HG03521 (cell line): ENCODE measurements around the gene WDR35.
"Not testable (repeated sequence)": the region's sequence is repeated elsewhere in the genome, so short reads cannot be mapped to it uniquely, and the experiment has no call there.

ENCODE experiments used
- ATAC-seq: cut with Tn5 transposase; IDR thresholded peaks from one replicate; pipeline ENCODE4 v1.9.1; 2021; ENCODE audit warnings: mild to moderate bottlenecking, moderate library complexity; ENCODE audit not compliant: unreplicated experiment

The WDR35 gene

DNA sequence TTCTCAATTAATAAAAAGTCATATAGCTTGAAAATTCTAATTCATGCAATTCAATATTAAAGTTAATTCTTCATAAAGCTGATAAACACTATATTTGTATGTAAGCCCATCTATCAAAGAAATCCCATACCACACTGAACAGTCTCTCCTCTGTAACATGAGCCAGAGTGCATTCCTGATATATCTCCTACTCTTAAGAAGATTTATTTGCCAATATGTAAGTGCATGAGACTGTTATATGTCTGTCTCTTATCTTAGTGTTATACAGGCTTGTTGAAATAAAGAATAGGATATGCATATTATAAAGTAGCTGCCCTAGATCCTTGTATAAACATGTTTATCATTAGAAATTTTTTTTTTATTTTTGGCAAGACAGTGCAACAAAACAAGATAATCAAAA, 47.7 kb downstream of the WDR35 start:
- ATAC-seq = no peak

DNA sequence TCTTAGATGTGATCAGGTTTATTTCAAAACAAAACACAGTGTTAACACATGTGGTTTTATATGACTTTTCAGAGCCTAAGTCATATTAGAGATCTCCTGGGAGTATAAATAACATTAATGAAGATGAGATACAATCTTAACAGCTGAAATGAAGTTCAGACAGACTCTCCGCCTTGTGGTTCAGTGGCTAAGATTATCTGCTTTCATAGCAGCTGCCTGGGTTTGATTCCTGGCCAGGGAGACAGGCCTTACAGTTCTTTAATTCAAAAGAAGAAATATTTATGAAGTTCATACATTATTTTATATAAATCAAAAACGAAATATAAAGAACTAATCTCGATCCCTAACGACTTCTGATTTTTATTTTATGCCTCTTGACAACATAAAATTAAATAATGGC, 52.9 kb downstream of the WDR35 start:
- no peak for ATAC-seq

DNA sequence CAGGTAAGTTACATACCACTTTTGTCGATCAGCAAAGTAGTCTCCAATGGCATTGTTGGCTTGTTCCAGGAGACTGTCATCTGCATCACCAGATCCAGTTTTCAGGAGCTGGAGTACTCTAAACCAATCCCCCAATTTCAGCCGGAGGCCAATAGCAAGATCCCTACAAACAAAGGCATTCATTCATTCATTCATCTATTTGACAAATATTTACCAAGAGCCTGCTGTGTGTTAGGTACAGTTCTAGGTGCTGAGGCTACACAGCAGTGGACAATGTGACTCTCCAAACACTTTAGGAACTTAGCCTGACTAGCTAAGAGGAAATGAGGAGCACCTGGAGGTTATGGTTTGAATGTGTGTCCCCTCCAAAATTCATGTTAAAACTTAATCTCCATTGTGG, 53.7 kb downstream of the WDR35 start:
- no peak for ATAC-seq

DNA sequence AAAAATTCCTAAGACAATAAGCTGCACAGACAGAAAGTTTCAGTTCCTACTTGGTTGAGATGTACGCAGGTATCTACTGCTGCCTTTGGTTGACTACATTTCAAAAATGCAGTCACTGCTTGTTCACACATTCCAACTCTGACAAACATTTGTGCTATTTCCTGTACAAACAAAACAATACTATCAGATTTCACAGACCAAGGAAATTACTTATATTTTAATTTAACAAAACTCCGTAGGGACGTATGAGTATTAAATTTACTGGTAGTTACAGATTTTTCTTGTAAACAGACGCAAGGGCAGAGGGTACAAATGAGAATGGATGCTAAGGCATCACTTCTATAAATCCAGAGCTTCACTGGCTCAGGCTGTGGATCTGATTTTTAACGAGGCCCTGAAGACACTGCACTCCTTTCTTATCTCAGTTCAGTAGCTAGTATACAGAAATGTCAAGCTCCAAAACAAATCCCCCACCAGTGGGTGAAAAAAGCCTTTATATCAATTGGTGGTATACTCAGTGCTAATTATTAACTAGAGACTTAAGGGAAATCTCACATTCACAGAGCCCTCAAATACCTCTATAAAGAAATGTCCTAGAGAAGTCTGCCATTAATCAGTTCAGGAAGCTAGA, 56.4 kb downstream of the WDR35 start:
- ATAC-seq = peak; percentile 87

DNA sequence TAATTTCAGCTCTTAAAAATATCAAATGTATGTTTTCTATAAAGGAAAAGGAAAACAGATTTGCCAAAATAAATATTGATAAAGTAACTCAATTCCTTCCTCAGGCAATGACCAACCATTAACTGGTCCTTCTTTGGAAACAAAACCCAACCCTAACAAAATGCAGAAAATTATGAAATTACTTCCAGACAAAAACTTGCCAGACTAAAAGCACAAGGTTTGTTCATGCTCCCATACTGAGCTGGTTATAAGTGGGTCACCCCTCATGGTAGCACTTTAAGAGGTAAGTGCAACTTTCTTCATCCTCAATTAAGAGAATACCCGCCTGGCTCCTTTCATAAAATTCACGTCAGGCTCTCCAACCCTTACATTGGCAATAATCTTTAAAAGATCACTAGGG, 57.0 kb downstream of the WDR35 start:
- ATAC-seq = no peak

DNA sequence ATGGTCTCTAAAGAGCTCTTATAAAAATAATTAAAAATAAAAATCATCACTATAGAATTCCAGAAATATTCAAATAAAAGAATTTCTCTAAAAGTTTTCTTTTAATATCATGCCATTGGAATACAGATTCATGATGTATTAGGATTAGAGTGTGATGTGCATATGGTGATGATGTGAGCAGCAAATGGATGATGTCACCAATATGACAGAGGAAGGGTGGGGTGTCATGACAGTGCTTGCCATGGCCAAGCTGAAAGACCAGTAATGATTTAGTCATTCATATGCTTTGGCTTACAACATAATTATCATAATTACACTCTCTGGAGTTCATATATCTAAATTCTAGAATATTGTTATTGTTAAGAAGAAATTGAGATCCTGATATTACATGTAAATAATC, 60.7 kb downstream of the WDR35 start:
- ATAC-seq = no peak

DNA sequence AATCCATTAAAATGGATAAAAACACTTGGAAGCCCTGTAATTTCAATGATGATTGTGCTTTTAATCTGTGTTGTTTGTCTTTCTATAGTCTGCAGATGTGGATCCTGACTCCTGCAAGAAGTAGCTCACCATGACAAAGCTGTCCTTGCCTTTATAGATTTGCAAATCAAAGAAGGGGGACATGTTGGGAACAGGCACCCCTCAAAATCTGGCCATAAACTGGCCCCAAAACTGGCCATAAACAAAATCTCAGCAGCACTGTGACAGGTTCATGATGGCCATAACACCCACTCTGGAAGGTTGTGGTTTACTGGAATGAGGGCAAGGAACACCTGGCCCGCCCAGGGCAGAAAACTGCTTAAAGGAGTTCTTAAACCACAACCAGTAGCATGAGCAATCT, 62.1 kb downstream of the WDR35 start:
- ATAC-seq = not testable (repeated sequence)

DNA sequence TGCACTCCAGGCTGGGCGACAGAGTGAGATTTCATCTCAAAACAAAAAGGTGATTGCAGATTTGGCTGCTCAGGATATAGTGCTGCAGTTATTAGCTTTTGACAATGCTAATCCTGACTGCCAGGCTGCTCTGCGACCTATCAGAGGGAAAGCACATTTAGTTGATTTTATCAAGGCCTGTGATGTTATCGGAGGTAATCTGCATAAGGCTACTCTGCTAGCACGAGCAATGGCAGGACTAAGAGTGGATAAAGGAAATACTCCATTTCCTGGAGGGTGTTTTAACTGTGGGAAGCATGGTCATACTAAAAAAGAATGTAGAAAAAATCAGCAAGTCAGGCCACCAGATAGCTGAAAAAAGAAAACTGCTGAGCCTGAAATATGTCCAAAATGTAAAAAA, 65.4 kb downstream of the WDR35 start:
- ATAC-seq = not testable (repeated sequence)

DNA sequence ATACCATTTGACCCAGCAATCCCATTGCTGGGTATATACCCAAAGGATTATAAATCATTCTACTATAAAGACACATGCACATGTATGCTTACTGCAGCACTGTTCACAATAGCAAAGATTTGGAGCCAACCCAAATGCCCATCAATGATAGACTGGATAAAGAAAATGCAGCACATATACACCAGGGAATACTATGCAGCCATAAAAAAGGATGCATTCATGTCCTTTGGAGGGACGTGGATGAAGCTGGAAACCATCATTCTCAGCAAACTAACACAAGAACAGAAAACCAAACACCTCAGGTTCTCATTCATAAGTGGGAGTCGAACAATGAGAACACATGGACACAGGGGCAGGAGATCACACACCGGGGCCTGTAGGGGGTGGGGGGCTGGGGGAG, 67.7 kb downstream of the WDR35 start:
- not testable (repeated sequence) for ATAC-seq

DNA sequence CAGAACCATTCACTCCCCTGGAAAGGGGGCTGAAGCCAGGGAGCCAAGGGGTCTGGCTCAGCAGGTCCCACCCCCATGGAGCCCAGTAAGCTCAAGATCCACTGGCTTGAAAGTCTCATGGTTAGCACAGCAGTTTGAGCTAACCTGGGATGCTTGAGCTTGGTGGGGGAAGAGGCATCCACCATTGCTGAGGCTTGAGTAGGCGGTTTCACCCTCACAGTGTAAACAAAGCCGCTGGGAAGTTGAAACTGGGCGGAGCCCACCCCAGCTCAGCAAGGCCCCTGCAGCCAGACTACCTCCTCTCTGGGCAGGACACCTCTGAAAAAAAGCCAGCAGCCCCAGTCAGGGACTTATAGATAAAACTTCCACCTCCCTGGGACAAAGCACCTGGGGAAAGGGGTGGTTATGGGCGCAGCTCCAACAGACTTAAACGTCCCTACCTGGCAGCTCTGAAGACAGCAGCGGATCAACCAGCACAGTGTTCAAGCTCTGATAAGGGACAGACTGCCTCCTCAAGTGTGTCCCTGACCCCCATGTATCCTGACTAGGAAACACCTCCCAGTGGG, 73.4 kb downstream of the WDR35 start:
- ATAC-seq = no peak

DNA sequence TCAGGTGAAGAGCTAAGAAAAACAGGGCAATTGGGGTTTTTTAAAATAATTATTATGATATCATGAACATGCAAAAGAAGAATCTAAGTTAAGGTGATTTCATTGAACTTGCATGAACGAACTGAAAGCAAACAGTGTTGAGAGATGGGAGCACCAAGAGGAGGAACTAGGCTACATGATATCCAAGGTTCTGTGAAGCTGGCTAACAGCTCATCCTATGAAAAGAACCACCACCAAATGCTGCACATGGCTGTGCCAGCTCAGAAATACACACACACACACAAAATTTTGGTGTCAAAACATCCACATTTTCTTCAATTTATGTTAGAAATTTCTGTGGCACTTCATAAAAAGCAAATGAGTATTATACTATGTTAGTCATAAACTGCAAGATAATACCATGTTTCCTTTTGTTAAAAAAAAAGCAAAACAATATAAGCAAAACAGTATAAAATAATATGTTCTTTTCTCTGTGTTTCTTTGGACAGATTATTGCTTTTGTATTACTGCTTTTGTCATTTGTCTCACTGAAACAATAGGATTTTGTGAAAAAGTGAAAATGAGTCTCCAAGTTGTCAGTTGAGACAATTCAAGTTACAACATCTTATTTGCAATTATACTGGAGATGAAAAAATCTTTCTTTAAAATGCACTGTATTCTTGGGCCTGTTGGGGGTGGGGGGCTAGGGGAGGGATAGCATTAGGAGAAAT, 75.5 kb downstream of the WDR35 start:
- ATAC-seq = no peak

DNA sequence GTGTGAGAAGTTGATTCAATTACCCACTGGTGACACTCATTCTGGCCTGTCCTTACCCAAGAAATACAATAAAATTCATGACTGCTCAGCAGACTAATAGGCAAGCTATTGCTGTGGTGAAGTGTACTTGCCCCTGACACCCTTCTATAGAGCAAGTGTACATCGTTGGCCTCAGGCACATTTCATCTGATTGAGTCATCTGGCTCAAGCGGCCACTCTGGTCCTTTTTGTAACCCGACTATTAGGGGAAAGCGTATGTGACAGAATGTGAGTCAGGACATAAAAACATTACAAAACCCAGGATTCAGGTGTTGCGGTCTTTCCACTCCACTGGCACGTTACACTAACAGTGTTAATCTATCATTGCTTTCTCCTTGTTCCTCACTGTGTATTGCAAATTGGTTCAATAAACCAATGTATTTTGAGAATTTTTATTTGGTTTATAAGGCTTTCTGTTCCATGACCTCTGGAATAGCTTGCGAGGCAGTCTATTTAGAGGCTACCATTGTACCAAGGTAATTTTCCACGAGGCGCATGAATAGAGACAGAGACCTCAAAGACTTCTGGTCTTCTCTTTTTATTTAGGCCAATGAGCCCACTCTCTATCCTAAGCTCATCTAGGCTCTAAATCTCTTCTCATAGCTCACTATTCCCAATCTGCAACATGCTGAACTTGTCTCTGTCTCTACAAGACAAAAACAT, 77.9 kb downstream of the WDR35 start:
- ATAC-seq = no peak

DNA sequence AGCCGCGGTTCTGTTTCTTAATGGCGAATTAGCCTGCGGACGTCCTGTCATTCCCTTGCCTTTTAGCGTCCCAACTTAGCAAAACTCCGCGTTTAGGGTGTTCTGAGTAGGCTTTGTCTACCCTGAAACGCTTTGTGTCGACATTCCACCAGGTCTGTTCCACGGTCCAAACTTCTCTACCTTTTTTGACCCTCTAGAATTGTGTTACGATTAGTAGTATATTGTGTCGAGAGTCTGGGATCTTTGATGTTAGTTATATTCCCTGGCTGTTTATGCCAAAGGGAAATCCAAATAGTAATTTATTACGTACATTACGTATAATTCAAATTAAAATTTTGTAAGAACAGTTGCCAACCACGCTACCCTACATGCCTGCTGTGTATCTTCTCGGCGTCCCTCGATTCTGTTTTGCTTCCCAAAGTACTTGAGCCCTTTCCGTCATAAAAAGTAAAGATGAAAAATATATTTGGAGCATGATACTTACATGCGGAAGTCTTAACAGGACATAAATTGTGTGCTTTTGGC, 87.6 kb downstream of the WDR35 start:
- no peak for ATAC-seq

DNA sequence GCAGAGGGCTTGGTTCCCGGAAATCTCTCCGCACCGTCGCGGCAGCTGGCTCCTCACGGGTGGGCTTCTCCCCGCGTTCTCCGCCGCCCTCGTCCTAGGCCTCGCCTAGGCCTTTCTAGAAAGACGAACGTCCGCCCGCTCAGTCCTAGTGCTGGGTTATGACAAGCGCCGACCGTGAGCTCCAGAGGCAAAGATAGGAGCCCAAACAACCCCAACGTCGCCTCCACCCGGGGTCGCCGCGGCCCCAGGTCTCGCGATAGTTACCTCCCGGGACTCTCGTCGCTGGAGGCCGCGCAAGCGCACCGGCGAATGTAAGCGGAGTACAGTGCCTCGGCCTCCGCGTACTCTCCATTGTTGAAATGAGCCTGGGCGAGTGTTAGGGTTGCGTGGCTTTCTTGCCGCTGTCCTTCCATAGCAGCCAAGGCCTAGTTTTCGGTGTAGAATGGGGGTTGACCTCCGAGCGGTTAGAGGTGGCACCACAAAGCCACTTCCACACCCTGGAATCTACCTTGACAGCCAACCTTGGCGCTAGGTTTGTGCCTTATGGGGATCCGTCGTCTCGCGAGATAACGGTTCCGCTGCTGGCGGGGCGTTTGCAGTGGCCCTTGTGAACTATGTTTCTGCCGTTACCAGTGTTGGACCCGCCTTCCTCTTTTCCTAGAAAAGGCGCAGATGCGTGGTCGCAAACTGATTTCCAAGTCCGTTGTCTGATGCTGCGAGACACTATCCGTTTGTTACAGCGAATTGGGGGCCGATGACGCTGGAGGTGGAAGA, 88.3 kb downstream of the WDR35 start, which contains the start of gene TTC32:
Gene TTC32, minus strand, starts transcription at position 542 of the 774 bp plus-strand sequence. Its CDS starts 129 bp downstream, at position 413.
- peak; percentile 84 for ATAC-seq

DNA sequence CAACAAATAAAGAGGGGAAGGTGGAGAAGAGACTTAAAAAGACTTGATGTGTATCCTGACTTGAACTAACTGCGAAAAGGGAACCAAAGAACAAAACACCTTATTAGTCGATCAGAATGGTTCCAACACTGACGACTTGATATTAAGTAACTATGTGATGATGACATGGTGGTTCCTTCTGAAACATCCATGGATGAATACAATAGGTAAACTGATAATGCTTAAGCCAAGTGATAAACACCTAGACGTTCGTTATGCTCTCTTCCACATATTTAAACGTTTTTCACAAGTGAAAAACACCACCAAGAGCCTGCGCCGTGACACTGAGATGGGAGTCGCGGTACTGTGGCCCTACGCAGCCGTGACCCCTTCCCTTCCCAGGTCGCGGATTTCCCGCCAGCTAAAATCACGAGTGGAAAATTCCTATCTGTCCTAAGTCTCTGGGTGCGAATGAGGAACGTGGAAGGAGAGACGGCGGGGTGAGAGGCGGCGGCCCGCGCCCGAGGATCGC, 88.9 kb downstream of the WDR35 start:
- ATAC-seq = peak; percentile 4

DNA sequence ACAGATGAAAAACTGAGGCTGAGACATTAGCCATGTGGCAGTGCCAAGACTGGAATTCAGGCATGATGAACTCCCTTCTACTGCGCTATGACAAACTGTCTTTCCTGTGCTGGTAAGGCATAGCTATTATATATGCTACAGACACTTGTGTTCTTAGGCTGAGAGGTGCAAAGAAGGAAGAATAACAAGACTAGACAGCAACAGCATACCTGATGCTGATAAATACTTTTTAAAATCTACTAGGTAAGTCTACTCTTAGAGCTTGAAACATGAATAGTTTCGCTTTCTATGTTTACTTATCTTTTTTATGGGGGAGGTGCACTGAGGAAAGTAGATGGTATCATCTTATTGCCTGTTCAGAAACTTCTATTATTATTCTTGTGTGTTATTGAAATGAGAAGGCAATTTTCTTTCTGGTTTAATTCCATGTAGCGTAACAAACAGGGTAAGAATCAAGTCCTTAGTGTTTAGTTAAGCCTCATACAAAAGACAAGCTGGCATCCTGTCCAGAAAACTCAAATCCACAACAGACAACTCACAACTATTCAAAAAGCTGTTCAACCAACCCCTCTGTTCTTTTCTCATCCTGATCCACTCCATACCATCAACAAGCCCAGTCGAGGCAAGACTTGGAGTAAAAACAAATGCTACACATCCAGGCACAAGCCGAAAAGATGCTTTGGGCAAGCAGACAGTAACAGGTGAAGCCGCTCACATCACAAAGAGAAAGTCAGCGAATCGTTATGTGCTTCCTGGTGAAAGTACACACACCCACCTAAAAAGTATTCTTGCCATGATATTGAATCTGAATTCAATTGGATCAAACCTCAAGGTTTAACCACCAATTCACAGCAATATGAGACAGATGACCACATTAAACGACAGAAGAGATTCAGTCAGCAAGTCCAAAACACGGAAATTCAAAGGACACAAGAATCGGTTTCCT, 89.6 kb downstream of the WDR35 start:
- no peak for ATAC-seq

DNA sequence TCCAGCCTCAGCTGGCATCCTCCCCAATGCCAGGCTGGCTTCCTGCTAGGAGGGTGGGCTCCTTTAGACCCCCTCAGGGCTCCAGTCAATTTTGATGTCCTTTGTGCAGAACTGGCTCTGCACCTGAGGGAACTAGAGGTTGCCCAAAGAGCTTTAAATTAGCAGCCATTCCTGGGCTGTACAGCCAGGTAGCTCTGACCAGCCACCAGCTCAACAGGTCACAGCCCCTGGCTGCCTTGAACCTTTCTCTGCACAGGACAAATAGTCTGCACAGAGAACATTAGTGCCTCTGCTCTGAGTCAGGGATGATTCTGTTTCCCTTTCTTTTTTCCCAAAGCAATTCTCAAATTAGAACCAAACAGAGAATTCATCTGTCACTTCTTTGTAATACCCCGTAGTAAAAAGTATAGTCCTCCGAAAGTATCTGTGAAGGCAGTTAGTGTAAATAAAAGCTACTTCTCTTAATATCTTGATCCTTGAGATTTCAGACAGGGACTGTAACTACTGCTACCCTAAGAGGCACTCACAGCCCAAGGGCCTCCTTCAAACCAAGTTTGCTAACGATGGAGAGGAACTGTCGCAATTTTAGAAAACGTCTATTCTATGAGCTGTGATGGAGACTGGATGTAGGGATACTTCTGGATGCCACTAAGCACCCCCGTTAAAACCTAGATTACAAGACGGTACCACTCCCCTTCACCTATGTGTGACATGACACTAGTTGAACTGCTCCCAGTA, 91.1 kb downstream of the WDR35 start:
- no peak for ATAC-seq

DNA sequence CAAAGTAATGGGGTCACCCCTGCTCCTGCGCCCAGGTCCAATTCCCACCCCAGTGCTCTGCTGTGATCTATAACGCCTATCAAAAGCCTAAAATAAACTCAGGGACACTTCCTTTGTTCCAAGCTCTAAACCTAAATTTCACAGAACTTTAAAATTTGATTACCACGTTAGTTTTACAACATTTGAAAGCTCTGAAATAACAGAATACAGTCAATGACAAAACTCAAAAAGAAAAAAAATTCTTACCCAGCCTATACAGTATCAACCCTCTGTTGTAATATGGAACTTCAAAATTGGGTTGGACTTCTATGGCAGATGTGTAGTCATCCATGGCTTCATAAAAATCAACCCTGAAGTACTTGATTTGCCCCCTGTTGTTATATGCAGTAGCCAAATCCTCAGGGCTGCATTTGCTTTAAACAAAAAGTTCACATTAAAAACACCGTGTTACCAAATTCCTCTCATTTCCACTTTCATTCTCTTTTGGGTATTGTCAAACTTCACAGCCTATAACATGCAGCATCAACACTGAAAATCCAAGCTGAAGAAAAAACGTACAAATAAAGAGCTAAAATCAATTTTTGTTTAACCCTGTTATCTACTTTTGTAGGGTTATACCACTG, 92.2 kb downstream of the WDR35 start:
- ATAC-seq = no peak
